Measurements from ENCODE around the gene ATP6V0A4.

DNA sequence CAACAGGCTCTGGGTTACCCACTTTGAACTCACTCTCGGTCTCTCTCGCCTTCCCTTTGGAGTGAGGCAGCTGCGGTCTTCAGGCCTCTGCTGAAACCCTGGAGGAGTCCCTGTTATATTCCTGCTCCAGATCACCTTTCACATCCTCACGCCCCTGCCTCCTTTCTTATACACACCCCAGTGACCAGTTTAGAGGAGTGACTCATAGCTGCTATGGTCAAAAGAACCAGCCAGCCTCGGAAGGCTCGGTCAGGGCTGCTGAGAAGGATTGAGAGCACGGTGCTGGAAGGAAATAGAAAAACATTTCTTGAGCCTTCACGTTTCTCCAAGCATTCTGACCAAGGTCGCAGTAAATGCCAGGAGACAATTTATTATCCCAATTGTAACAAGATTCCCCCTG is 68.6 kb downstream of the ATP6V0A4 start:
- TF ChIP-seq POLR2AphosphoS5 (IDR thresholded peaks at IDR 0.05; ENCODE audit: low read depth, low read length) (no peak), TAF1 (IDR thresholded peaks at IDR 0.05; ENCODE audit: borderline replicate concordance, insufficient read depth, low read length) (no peak)
